GM18507 (cell line): ENCODE results near the gene RRM1.
"Not testable (repeated sequence)": the region's sequence is repeated elsewhere in the genome, so short reads cannot be mapped to it uniquely, and the experiment has no call there.

Experiments
- DNase-seq: peaks from one replicate; pipeline ENCODE4 v3.0.0; 2011; ENCODE audit warnings: low read depth; ENCODE audit not compliant: insufficient read length; ENCODE audit errors: extremely low spot score
- FAIRE-seq: peaks from 2 replicates; lab custom pipeline; 2011; peaks lifted over from hg19 to GRCh38; lab: Jason Lieb, UNC

RRM1 gene

DNA sequence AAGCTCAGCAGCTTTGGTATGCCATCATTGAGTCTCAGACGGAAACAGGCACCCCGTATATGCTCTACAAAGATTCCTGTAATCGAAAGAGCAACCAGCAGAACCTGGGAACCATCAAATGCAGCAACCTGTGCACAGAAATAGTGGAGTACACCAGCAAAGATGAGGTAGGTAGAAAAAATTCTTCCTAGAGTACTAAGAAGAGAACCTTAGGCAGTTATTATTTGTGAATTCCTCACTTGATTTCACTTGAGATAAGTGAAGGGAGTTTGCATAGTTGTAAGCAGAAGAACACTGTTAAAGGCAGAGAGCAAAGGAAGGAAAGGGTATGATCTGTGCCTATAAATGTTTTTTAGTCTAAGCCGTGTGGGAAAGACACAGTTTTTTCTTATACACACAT is 28.6 kb downstream of the RRM1 start:
- no peak for DNase-seq
- FAIRE-seq, result no peak

- no peak for FAIRE-seq
These were observed 30.5 kb downstream of the RRM1 start for GRCh38 chr11:4125141-4125540.

DNA sequence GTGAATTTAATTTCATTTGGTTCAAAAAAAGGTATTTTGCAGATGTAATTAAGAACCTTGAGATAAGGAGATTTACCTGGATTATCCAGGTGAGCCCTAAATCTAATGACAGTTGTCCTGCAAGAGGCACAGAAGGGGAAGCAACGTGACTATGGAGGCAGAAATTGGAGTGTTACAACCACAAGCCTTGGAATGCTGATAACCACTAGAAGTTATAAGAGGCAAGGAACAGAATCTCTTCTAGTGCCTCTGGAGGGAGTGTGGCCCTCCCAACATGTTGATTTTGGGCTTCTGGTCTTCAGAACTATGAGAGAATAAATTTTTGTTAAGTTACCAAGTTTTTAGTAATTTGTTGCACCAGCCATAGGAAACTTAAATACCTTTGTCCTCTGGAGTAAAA is 32.8 kb downstream of the RRM1 start:
- FAIRE-seq, result no peak

More at GRCh38 chr11:4125141-4125540, 30.5 kb downstream of the RRM1 start:
- DNase-seq, result no peak

DNA sequence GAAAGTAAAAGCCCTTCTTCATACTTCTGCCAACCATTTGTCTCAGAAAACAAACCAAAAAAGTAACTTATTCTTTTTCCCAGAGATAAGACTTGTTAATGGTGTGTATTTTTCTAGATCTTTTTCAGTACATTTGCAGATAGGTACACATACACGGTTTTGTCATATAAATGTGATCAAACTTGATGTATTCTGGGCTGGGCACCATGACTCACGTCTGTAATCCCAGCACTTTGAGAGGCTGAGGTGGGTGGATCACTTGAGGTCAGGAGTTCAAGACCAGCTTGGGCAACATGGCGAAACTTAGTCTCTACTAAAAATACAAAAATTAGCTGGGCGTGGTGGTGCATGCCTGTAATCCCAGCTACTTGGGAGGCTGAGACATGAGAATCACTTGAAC is 35.6 kb downstream of the RRM1 start:
- not testable (repeated sequence) for FAIRE-seq, DNase-seq

More for the DNA sequence above, 32.8 kb downstream of the RRM1 start:
- DNase-seq, result no peak

DNA sequence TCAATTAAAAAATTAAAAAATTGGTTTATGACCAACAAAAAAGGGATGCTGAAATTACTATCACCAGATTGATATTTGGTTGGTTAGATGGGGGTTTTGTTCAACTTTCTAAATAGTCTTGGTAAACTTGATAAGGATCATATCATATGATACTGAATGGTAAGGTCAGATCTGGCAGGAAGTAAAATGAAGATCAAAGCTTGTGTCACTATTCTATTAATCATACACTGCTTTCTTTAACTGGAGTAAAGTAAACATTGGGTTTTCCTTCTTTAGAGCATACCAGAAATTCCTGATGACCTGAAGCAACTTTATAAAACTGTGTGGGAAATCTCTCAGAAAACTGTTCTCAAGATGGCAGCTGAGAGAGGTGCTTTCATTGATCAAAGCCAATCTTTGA is 40.2 kb downstream of the RRM1 start:
- DNase-seq, result no peak
- FAIRE-seq, result no peak

GRCh38 chr11:4138497-4138896 is 43.9 kb downstream of the RRM1 start:
- FAIRE-seq (no peak), DNase-seq (no peak)

DNA sequence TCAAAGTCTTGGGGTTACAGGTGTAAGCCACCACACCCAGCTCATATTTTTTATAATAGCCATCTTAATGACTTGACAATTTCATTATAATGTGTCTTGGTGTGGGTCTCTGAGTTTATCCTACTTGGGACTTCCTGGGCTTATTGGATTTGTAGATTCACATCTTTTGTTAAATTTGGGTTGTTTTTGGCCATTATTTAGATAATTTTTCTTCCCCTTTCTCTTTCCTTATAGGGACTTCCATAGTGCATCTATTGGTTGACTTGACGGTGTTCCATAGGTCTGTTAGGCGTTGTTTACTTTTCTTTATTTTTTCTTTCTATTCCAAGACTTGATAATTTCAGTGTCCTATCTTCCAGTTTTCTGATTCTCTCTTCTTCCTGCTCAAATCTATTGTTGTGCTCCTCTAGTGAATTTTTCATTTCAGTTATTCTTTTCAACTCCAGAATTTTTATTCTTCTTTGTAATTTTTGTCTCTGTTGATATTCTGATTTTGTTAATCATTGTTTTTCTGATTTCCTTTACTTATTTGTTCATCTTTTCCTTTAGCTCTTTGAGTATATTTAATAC is 45.6 kb downstream of the RRM1 start:
- DNase-seq (no peak), FAIRE-seq (no peak)

- FAIRE-seq, result no peak
- no peak for DNase-seq
These were observed 51.6 kb downstream of the RRM1 start for GRCh38 chr11:4146070-4146771.

GRCh38 chr11:4146772-4147098 is 52.1 kb downstream of the RRM1 start:
- no peak for FAIRE-seq
- DNase-seq, result no peak

DNA sequence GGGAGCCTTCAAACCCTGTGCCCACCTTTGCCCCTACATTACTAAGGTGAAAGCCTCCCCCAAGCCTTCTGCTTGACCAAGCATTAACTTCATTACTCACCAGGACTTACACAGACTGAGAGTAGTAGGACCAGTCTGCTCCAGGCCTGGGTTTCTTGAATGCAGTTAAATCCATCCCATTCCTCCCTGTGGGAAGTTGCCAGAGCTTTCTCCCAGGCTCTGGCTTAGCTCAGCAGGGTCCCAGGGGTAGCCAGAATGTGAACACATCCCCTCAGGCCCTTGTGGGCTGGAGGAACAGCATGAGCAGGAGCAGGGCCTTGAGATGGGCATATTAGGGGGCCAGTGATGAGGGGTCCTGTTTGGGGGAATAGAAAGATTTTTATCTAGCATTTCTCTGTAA is 59.9 kb downstream of the RRM1 start:
- no peak for FAIRE-seq
- DNase-seq, result no peak

GRCh38 chr11:4156571-4156970 is 62.0 kb downstream of the RRM1 start:
- FAIRE-seq (no peak), DNase-seq (no peak)

- FAIRE-seq, DNase-seq: not testable (repeated sequence)
These were observed 64.2 kb downstream of the RRM1 start for GRCh38 chr11:4158818-4159217.

DNA sequence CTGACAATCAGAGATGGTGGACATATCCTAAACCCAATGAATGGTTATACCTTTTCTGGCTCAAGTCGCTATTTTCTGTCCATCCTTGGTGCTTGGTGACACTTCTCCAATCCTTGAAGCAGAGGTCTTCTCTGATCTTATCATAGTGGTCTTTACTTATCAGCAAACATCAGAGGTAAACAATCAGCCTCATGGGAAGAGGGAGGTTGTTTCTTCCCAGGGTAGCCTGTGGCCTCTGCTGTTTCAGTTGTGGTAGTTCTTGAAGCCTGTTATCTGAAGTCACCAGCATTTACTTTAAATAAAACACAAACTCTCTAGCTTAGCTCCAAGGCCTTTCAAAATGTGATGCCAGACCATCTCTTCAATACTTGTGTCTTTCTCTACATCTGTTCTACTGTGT is 66.7 kb downstream of the RRM1 start:
- FAIRE-seq, result no peak
- no peak for DNase-seq

GRCh38 chr11:4164884-4165590 is 70.4 kb downstream of the RRM1 start:
- FAIRE-seq, result no peak
- DNase-seq, result no peak

- DNase-seq, result no peak
- no peak for FAIRE-seq
These were observed 72.7 kb downstream of the RRM1 start for GRCh38 chr11:4167292-4167691.

GRCh38 chr11:4167758-4168157 is 73.2 kb downstream of the RRM1 start:
- DNase-seq (no peak), FAIRE-seq (no peak)

GRCh38 chr11:4175620-4176350 is 81.2 kb downstream of the RRM1 start:
- FAIRE-seq, DNase-seq: not testable (repeated sequence)

DNA sequence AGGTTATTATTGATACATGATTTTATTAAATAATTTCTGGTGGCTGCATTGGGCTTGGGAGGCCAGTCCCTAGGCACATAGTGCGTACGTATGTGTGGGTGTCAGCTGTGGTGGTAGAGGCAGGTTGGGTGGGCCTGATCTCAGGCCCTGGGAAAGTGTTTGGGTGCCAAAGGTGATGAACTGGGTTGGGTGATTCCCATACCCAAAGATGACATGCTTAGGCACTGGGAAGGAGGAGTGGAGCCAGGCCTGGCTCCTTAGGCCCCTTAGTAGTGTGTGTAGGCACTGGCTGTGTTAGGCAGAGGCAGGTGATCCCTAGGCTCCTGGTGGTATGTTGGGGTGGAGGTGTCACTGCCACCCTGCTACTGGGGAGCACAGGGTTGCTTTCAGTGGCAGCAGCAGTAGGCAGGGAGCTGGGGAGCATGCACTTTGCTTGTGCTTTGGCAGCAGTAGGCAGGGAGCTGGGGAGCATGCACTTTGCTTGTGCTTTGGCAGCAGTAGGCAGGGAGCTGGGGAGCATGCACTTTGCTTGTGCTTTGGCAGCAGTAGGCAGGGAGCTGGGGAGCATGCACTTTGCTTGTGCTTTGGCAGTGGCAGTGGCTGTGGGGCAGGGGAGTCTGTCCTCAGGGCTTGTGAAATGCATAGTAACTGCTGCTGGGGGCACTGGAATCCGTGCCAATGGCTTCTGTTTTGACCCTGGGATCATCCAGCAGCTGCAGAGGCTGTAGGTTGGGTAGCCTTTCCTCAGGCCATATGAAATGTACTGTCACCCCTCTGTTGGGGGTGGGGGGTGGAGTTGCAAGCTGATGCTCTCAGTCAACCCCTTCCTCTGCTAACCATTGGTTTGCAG is 84.4 kb downstream of the RRM1 start:
- DNase-seq (no peak), FAIRE-seq (no peak)

GRCh38 chr11:4180441-4181183 is 86.0 kb downstream of the RRM1 start:
- DNase-seq (no peak), FAIRE-seq (no peak)
